COR-L47 (cell line): ENCODE data around the gene C19orf44.

Experiments
- DNase-seq: peaks from one replicate; lab custom pipeline; 2025; lab: John Stamatoyannopoulos, UW

C19orf44 gene

GRCh38 chr19:16518061-16518460 lies 21.9 kb downstream of the C19orf44 start:
- DNase-seq = no peak

- no peak for DNase-seq
Observed at GRCh38 chr19:16518483-16519229, 22.5 kb downstream of the C19orf44 start.

- no peak for DNase-seq
Observed at GRCh38 chr19:16519230-16519687, 23.1 kb downstream of the C19orf44 start.

GRCh38 chr19:16520074-16520973 lies 24.1 kb downstream of the C19orf44 start:
- DNase-seq = no peak

GRCh38 chr19:16520986-16521624 lies 24.9 kb downstream of the C19orf44 start:
- DNase-seq = no peak

- no peak for DNase-seq
Observed at GRCh38 chr19:16521715-16522289, 25.6 kb downstream of the C19orf44 start.

GRCh38 chr19:16522559-16523377 lies 26.6 kb downstream of the C19orf44 start:
- no peak for DNase-seq

GRCh38 chr19:16524991-16525734 lies 29.0 kb downstream of the C19orf44 start:
- no peak for DNase-seq

GRCh38 chr19:16525751-16526481 lies 29.7 kb downstream of the C19orf44 start:
- no peak for DNase-seq

GRCh38 chr19:16527334-16527935 lies 31.2 kb downstream of the C19orf44 start:
- no peak for DNase-seq

GRCh38 chr19:16527971-16528521 lies 31.9 kb downstream of the C19orf44 start:
- no peak for DNase-seq

GRCh38 chr19:16529466-16530144 lies 33.4 kb downstream of the C19orf44 start:
- no peak for DNase-seq

- no peak for DNase-seq
Observed at GRCh38 chr19:16530540-16531379, 34.6 kb downstream of the C19orf44 start.

- DNase-seq = no peak
Observed at GRCh38 chr19:16531380-16531669, 35.1 kb downstream of the C19orf44 start.

GRCh38 chr19:16532440-16533234 lies 36.4 kb downstream of the C19orf44 start:
- no peak for DNase-seq

GRCh38 chr19:16535381-16535780 lies 39.2 kb downstream of the C19orf44 start:
- DNase-seq = no peak

- no peak for DNase-seq
Observed at GRCh38 chr19:16536130-16536529, 39.9 kb downstream of the C19orf44 start.
